Stimulated activated CD4-positive, alpha-beta T cell treated with anti-CD3 and anti-CD28 coated beads, TNF-alpha, amount 100 ng/mL, for 1 hour (primary cell): Measurements from ENCODE around the gene TEX35.
A peak's percentile ranks its signal among the peaks of the same experiment; 100 is the strongest.
"Not testable (repeated sequence)": the region's sequence is repeated elsewhere in the genome, so short reads cannot be mapped to it uniquely, and the experiment has no call there.

Source experiments
- DNase-seq, 3 donors: peaks; one replicate each; pipeline ENCODE4 v3.0.0-alpha.2; 2020; ENCODE audit warnings: low read depth in 3 of 3, low spot score in 1 of 3

Gene TEX35

GRCh38 chr1:178540646-178541045, 27.7 kb downstream of the TEX35 start:
- no peak for DNase-seq

GRCh38 chr1:178541379-178541778, 28.5 kb downstream of the TEX35 start:
- DNase-seq, result no peak

DNA sequence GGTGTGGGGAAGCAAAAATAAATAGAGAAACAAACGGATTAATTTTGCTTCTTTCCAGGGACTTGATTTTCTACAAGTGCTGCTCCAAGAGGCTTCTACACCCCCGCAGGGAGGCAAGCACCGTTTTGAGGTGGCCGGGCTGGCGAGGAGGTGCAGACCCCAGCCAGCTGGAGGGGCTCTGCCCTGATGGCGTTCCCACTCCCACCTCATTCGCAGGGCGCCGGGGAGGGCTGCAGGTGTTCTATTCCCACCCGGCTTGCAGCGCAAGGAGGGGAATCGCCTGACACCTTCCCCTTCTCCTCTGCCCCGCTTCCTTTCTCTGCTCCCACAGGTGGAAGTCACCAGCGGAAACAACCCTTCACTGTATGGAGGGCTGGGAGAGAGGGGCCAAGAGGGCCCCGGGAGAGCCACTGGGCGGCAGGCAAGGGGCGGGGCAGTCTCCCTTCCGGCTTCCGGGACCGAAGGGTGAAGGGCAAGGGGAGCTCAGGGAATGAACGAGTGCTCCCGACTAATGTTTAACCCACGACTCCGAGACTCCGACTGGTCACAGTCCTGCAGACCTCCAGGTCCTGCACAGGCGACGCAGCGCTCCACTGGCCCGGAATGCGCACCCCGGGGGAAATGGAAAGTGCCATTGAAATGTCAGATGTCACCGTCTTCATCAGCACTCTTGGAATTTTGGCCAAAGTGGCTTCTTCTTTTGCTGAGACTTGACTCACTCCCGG, 29.1 kb downstream of the TEX35 start:
- DNase-seq, result peak in 1 of 3 donors; percentile 15

DNA sequence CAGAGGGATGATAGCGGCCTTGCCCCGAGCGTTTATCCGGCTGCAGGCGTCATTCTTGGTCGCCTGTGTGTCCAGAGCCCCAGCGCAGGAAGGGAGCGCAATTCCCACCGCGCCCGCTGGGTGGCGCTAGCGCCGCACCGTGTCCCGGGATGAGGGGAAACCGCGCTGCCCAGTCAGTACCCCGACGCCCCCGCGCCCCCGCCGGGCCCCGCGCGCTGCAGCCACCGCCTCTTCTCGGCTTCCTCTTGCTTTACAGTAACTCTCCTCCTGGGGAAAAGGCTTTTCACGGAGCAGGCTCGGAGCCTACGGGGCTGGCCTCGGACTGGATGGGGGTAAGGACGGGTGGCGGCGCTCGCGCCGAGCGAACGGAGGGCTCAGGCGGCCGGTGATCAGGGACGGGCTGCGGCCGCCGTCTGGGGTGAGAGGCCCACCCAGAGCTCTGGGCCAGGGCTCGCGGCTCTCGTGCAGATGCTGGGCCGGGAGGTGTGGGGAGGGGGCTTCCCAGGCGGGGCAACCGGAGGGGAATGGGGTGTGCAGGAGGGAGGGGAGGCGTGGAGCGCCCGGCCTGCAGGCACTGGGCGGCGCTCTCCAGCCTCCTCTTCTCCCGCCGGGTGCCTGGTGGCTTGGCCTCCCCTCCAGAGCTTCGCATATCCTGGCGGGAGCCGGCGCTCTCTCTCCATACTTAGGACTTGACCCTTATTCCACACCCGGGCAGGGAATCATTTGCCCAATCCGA, 29.8 kb downstream of the TEX35 start:
- peak; percentile 39 to 90 (median 73) for DNase-seq

DNA sequence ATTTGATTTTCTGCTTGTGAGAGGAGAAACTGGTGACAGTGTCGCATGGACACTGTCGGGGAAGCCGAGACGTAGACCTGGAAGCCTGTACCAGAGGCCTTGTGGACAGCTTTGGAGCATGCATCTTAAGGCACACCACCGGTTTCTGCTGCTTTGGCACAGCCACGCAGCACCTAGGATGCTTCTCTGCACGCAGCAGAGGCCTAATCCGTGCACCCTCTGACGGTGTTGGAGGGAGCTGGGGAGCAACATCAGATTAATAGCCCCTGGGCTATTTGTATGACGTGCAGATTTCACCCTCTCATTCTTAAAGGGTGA, 30.3 kb downstream of the TEX35 start:
- no peak for DNase-seq

DNA sequence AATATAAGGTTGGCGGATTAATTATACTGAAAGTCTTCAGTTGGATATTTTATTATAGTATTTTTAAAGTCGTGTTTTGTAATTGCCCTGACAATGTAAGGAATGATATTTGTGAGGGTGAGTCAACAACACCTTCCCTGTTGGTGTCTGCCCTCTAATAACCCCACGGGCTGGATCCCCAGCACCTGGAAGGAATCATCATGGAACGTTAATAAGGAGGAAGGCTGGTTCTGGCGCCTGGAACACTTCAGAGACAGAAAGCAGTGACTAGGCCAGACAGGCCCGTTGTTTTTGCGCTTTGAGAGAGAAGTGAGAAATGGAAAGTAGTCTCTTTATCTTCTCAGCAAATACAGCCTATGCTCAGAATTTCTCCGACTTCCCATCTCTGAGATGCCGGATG, 31.6 kb downstream of the TEX35 start:
- no peak for DNase-seq

- no peak for DNase-seq
These were observed 35.2 kb downstream of the TEX35 start for GRCh38 chr1:178548108-178548507.

- no peak for DNase-seq
These were observed 38.4 kb downstream of the TEX35 start for GRCh38 chr1:178551307-178551706.

DNA sequence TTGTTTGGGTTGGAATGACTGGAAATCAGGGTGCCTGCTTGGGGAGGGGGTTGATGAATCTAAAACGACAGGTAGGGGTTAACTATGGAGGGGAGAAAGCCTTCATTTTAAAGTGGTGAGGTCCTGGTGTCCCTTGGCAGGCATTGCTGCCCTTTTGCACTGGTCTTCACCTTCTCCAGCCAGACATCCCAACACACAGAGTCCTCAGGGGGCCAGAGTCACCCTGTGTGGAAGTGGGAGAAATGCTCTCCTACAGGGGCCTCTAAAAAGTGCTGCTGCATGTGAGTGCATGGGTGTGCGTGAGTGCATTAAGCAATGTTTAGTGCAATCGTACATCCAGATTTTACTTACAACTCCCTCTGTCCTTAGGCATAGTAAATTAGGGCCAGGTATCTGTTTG, 39.0 kb downstream of the TEX35 start:
- DNase-seq, result no peak

DNA sequence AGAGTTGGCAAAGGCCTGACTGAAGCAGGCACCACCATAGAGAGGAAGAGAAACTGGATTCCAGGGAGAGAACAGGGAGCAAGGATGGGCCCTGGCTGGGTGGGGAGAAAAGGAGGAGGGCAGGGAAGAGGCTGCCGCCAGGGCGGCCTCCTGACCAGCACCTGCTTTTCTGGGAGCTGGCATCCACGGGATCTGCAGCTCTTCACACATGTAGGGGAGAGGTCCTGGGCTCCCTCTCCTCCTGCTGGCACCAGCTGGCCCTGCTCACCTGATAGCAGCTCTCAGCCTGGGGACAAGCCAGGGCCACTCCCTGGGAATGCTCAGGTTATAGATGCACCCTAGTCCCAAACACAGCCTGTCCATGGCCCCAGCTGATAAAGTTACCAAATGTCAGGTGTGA, 39.9 kb downstream of the TEX35 start:
- DNase-seq, result no peak

DNA sequence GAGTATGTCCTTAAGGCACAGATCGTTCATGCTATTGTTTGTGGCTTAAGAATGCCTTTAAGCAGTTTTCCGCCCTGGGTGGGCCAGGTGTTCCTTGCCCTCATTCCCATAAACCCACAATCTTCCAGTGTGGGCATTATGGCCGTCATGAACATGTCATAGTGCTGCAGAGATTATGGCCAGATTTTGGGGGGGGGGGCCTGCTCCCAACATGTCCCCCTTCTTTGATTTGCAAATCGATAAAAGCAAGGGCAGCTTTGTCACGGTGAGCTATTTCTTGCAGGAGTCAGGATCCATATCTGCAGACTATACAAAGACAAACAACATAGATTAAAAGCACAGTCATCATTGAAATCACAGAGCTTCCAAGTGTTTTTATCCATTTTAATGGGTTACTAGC, 41.4 kb downstream of the TEX35 start:
- DNase-seq, result not testable (repeated sequence)

DNA sequence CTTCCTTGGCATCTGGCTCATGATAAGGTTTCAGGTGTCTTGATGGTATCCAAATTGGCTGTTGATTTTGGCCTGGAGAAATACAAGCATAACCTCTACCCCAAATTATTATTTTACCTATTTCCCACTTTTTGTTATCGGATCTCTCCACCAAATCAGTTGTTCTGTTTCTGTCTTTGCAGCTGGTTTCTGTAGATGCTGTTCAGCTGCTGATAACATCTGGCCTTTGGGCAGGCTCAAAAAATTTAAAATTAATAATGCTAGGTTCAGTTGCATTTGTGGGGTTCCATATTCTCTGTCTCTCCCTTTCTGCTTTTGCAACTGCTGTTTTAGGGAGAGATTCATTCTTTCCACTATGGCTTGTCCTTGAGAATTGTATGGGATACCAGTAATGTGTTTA, 42.7 kb downstream of the TEX35 start:
- DNase-seq, result not testable (repeated sequence)

GRCh38 chr1:178558816-178559215, 45.9 kb downstream of the TEX35 start:
- DNase-seq, result not testable (repeated sequence)

GRCh38 chr1:178560871-178561376, 48.0 kb downstream of the TEX35 start:
- DNase-seq, result no peak

DNA sequence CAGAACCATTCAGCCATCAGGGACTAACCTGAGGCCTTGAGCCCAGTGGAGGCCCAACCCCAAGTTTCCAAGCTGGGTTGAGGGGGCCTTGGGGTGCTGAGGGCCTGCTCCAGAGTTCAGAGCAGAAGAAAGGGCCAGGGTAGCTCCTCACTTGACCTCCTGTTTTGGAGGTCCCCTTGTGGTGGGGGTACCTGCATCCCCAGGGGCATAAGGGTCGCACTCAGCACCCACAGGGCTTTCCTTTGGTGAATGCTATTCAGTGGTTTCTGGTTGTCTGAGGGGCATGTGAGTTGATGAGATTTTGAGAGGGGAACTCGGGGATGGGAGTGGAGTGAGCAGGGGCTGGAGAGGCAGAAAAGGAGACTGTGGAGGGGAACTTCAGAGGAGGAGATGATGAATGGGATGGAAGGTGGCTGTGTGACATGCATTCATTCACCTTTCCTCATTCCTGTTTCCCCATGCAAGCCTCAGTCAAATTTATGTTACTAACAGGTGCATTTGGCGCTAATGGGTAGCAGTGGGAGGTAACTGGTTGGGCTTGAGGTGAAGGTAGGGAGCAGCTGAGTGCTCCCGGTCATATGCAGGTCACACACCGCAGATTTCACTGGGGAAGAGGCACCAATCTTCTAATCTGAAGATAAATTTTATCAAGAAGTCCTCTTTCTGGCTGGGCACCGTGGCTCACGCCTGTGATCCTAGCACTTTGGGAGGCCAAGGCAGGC, 50.4 kb downstream of the TEX35 start:
- no peak for DNase-seq

GRCh38 chr1:178564086-178564782, 51.3 kb downstream of the TEX35 start:
- DNase-seq, result no peak

GRCh38 chr1:178564783-178565180, 51.9 kb downstream of the TEX35 start:
- no peak for DNase-seq

- DNase-seq, result no peak
These were observed 52.7 kb downstream of the TEX35 start for GRCh38 chr1:178565586-178565985.

DNA sequence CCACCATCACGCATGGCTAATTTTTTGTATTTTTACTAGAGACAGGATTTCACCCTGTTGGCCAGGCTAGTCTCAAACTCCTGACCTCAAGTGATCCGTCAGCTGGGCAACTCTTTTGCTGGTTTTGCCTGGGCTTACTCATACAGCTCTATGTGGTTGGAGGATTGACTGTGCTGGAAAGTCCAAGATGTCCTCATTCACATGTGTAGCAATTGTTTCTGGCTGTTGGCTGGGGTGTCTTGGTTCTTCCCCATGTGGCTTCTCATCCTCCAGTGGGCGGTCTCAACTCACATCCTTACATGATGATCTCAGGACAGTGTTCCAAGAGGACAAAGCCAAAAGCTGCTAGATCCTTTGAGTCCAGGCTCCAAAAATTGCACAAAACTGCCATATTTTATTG, 53.3 kb downstream of the TEX35 start:
- no peak for DNase-seq

DNA sequence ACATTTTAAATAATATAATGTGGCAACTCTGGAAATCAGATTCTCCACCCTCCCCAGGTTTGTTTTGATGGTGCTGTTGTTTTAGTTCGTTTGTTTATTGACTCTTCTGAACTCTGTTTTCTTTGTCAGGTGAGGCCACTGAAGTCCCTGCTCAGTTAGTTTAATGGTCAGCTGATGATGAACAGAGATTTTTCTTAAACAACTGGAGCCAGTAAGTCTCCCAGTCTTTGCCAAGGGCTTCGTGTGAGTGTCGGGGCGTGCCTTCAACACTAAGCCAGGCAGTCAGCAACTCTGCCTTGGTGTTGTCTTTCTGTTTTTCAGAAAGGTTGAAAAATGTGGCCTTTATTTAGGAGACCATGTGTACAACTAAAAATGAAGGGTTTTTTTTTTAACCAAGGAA, 58.9 kb downstream of the TEX35 start:
- DNase-seq, result no peak
